ENCODE data around the gene LRP3.

Gene LRP3

DNA sequence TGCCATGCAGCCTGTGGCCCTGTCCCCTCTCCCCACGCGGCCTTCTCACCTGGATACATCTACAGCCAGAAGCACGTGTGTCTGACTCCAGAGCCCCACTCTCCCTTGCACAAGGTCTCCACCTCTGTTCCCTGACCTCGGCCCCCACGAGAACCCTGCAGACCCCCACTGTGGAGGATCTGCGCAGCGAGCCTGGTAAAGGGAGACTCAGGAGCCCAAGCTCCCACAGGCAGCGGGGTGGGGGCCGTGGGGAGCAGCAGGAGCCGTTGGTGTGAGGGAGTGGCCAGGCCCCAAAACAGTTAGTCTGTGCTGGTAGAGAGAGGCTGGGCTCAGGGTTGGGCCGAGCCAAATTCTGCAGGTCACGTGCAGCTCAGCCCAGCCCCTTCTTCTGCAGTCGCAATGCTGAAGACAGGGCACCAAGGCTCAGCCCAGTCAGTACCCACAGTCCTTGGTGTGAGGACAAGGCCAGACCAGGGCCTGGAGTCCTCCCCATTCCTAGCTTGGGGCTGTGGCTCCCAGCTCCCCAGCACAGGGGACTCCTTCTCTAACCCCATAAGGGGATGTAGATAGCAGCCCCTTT lies 60.2 kb downstream of the LRP3 start:
- TF ChIP-seq, protein P1, sequence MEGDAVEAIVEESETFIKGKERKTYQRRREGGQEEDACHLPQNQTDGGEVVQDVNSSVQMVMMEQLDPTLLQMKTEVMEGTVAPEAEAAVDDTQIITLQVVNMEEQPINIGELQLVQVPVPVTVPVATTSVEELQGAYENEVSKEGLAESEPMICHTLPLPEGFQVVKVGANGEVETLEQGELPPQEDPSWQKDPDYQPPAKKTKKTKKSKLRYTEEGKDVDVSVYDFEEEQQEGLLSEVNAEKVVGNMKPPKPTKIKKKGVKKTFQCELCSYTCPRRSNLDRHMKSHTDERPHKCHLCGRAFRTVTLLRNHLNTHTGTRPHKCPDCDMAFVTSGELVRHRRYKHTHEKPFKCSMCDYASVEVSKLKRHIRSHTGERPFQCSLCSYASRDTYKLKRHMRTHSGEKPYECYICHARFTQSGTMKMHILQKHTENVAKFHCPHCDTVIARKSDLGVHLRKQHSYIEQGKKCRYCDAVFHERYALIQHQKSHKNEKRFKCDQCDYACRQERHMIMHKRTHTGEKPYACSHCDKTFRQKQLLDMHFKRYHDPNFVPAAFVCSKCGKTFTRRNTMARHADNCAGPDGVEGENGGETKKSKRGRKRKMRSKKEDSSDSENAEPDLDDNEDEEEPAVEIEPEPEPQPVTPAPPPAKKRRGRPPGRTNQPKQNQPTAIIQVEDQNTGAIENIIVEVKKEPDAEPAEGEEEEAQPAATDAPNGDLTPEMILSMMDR (IDR thresholded peaks at IDR 0.05; ENCODE audit: low read length, missing control alignments), result no peak
- H3K4me3 ChIP-seq (replicated peaks; ENCODE audit: low read depth, low read length), result no peak overlapping the region
- DNase-seq (ENCODE audit: low read depth), result no peak

DNA sequence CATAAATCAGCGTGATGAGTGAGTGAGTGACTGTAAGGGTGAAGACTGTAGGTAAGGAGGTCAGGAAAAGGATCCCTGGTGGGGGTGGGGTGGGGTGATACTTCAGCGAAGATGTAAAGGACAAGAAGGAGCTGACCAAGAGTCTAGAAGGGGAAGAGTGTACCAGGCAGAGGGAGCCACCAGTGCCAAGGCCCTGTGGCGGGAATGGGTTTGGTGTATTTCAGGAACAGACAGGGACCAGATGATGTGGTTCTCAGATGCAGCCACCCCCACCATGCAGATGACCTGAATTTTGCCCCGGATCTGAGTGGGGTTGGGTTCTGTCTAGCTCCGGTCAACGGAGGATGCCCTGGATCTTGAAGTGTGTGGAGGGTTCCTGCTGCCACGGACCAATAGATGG lies 61.7 kb downstream of the LRP3 start:
- H3K4me3 ChIP-seq (replicated peaks; ENCODE audit: low read depth, low read length), result no peak overlapping the region
- TF ChIP-seq, protein P1 (IDR thresholded peaks at IDR 0.05; ENCODE audit: low read length, missing control alignments), result no peak

DNA sequence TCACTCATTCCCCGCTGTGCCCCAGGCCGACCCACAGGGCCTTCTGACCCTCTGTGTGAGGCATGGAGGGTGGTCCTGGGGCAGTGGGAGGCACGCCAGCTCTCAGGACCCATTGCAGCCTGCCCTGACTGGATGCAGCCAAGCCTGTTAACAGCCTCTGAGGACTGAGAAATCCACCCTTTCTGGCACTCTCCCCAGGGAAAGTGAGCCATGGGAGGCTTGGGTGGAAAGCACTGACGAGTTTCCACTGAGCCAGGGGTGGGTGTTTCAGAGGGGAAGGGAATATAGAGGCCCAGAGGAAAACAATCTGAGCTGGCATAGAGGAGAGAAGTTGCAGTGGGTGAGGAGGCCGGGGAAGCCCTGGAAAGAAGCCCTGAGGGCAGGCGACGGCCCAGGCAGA lies 62.1 kb downstream of the LRP3 start:
- no peak for DNase-seq (ENCODE audit: low read depth)
- TF ChIP-seq, protein P1 (IDR thresholded peaks at IDR 0.05; ENCODE audit: low read length, missing control alignments), result no peak
- no peak overlapping the region for H3K4me3 ChIP-seq (replicated peaks; ENCODE audit: low read depth, low read length)

More for the DNA sequence above, 61.7 kb downstream of the LRP3 start:
- DNase-seq (ENCODE audit: low read depth), result no peak

DNA sequence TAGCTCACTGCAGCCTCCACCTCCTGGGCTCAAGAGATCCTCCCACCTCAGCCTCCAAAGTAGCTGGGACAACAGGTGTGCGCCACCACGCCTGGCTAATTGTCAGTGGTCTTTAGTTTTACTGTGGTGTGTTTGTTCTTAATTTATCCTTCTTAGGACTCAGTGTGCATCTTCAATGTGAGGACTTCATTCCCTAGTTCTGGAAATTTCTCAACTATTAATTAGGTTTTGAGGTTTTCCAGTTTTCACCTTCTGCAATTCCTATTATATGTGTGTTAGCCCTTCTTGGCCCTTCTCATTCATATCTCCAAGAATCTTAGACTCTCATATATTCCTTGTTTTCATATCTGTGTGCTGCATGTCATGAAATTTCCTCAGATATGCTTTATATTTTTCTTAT lies 63.7 kb downstream of the LRP3 start:
- TF ChIP-seq, protein P1 (IDR thresholded peaks at IDR 0.05; ENCODE audit: low read length, missing control alignments), result no peak
- H3K4me3 ChIP-seq (replicated peaks; ENCODE audit: low read depth, low read length), result no peak overlapping the region
- no peak for DNase-seq (ENCODE audit: low read depth)

All from fibroblast of pulmonary artery (primary cell).